GM18858 (cell line): ENCODE measurements around the gene WDR27.
A peak's percentile ranks its signal among the peaks of the same experiment; 100 is the strongest.
"Not testable (repeated sequence)": the region's sequence is repeated elsewhere in the genome, so short reads cannot be mapped to it uniquely, and the experiment has no call there.

Experiments
- ATAC-seq: cut with Tn5 transposase; IDR thresholded peaks from one replicate; pipeline ENCODE4 v1.9.1; 2021; ENCODE audit not compliant: unreplicated experiment

WDR27 gene

DNA sequence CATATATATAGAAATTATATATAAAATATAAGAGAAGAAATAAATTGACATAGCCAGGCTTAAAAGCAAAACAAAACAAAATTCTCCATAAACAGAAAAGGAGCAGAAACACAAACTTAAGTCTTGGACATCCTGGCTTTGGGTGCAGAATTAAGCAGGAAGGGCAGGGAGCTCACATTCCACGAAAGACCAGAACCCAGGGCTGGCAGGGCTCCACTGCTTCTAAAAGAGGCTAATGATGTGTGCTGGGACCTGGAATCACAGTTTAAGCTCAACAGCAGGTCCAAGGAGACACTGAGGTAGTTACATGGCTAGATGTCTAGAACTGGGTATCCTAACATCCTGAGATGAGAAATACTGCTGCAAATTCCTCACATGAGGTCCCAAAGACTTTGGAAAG, 210.3 kb downstream of the WDR27 start:
- ATAC-seq = no peak

DNA sequence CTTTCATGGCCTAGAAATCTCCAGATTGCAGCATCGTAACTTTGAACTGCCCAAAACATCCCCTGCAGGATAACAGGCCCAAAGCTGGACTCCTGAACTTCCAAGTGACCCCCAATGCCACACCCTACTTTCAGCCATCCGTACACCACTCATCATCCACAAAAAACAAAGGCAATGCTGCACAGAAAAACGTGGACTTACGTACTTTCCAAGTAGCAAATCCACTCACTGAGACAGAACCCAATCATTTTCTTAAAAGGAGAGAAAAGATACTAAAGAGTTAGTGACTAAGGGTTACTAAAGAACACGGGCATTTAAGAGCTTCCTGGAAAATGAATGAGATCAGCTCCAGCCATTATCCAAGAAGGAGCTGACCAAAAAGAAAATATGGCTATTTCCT, 211.0 kb downstream of the WDR27 start:
- no peak for ATAC-seq

DNA sequence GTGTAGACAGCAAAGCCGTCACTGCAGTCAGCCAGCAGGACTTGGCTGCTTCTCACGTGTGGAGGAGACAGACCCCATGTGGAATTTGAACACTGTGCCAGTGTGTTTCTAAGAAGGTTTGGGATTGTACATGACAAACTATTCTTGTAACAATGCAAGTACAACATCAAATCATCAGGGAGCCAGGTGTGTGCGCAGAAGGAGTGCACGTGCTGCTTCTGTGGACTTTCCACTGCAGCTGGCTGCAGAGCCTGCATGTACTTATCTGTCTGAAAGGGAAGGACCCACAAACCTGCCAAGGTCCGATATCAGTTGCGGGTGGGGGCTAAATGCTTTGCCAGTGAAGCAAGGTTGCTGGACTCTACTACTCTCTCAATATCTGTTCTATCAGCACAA, 211.6 kb downstream of the WDR27 start:
- no peak for ATAC-seq

DNA sequence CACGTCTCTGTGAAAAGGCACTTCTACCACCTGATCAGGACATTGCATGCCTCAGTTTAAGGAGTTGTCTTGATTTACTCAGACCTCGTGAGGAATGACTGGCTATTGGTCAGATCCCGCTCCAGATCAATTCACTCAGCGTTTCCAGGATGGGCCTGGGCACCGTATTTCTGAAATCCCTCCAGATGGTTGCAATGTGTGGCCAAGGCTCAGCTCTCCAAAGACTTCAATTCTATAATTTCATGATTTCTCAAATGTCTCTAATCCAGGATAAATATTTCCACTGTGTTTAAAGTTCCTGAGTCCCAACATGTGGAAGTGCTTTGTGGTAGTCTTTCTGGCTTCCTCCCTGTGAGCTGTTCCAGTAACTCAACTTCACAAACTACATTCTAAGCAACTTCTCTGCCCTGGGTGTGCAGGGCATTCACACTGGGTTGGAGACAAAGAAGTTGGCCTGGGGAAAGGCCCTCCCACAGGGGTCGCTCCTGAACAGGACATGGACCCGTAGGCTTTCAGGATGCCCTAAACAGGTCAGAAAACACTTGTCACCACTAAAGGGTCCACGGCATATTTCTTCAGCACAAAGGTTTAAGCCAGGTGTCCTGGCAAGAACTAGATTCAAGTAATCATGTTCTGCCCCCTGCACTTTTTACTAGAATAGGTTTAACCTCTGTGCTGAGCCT, 212.1 kb downstream of the WDR27 start:
- no peak for ATAC-seq

DNA sequence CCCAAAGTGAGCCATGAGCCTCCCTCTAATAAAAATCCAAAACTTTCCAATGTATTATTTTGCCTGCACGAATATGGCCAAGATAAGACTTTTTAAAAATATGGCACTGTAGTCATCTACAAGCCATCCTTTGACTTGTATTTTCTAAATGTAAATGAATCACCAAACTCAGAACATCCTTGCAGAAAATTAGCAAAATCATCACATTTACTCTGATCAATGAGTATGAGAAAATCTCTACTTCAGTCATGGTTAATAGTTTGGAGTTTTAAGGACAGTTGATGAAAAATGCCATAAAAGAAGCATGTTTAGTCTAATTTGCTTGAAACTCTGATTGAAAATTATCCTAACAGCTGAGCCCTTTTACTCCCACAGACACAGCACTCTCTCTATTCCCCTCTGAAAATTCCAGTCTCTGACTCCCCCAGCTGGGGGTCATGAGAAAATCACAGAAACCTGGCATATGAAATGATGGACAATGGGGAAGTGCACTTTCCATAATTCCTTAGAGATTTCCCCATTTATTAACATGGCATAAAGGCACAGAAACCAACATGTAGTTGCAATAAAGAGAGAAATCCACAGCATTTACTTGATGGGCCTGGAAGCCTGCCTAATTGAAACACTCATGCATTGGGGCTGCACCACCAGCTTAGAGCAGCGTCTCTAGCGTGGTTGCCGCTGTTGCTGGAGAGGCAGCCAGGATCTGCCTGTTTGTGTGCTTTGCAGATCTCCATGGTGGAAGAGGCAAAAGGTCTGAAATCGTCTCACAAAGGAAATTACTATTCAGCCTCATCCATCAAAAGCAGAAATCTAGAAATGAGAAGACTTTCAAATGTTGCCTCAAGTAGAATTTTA, 214.0 kb downstream of the WDR27 start:
- no peak for ATAC-seq

DNA sequence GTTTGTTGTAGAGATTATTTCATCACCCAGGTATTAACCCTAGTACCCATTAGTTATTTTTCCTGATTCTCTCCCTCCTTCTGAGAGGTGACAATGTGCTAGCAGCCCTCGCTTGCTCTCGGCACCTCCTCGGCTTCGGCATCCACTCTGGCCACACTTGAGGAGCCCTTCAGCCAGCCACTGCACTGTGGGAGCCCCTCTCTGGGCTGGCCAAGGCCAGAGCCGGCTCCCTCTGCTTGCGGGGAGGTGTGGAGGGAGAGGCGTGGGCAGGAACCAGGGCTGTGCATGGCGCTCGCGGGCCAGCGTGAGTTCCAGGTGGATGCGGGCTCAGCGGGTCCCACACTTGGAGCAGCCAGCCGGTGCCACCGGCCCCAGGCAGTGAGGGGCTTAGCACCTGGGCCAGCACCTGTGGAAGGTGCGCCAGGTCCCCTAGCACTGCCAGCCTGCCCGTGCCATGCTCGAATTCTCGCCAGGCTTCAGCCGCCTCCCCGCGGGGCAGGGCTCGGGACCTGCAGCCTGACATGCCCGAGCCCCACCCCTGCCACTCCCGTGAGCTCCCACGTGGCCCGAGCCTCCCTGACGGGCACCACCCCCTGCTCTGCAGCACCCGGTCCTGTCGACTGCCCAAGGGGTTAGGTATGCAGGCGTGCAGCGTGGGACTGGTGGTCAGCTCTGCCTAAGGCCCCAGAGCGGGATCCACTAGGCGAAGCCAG, 221.9 kb downstream of the WDR27 start:
- ATAC-seq = no peak

DNA sequence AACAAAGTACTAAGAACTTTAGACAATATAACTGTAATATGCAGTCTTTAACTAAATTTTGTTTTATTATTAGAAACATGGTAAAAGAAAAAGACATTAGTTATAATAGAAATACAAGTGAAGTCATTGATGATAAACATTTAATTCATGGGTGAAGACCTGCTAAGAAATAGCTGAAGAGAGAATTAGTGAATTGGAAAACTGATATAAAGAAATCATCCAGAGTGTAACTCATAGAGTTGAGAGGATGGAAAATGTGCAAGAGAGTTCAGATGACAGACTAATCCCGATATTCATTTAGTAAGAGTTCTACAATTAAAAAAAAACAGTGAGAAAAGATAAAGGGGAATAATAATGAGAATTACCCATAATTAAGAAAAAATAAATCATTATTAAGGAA, 227.5 kb downstream of the WDR27 start:
- ATAC-seq = no peak

DNA sequence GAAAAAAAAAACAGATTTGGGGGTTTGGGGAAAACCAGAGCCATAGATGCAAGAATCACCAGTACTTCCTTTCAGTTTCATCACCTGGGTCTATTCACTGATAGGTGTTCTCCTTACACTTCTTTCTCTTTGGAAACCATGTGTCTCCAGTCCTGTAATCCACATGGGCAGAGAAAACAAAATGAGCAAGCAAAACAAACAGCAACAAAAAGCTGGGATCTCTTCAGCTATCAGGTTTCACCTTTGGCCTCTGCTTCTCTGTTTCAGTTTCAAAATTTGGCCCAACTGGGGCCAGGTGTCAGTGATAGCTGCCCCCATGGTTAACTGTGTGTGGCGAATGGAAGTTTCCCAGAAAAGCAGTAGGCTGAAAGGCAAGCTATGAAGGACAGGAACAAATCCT, 228.2 kb downstream of the WDR27 start:
- ATAC-seq = peak; percentile 69

DNA sequence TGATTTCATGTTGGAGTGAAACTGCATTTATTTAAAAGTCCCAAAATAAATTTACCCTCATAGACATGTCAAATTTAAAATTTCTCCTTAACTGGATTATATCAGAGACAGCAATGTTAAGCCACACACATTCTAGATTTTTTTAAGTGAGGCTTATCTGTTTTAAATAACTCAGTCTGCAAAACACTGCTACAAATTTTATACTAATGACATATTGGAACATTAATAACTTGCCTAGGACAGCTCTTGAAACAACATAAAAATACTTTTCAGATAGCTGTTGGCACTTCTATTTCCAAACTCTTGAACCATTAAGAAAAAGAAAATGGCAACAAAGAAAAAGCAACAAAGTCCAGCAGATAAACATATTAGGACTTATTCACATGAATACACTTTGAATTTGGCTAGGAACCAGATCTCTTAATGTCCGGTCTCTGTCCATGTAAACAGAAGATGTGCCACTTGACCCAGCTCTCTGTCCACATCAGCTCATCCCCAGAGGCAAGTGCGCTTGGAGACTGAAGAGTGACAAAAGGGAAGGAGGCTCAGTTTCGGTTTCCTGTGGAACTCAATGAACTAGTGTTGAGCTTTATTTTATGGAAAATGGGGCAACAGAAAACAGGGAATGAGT, 228.9 kb downstream of the WDR27 start:
- no peak for ATAC-seq

DNA sequence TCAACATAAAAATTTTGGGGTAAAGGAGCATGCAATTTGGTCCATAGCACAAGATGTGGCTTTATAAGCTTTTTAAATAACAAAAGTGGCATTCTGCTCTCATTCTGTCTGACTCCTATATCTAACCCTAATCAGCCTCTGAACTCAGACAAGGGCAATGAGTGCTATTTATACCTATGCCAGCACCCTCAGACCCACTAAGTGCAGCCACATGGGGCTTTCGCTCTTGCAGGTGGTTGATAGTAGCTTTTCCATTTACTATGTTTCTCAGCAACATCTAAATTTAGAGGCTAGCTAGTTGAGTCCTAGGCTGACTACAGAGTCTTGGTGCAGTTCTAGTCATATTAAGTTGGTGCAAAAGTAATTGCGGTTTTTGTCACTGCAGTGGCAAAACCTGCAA, 231.0 kb downstream of the WDR27 start:
- ATAC-seq = no peak

DNA sequence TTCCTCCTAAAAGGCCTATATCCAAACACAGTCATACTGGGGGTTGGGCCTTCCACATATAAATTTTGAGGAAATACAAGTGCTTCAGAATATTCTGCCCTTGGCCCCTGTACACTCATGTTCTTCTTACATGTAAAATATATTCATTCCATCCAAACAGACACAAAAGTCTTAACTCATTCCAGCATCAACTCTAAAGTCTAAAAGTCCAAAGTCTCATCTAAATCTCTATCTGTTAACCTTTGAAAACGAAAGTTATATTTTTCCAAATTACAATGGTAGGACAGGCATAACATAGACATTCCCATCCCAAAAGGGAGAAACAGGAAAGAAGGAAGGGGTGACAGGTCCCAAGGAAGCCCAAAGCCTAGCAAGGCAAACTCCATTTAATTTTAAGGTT, 232.8 kb downstream of the WDR27 start:
- ATAC-seq = no peak

DNA sequence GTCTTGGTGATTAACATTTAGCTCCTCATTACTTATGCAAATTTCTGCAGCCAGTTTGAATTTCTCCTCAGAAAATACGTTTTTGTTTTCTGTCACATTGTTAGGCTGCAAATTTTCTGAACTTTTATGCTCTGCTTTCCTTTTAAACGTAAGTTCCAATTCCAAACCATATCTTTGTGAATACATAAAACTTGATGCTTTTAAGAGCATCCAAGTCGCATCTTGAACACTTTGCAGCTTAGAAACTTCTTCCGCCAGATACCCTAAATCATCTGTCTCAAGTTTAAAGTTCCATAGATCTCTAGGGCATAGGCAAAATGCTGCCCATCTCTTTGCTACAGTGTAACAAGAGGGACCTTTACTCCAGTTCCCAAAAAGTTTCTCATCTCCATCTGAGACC, 234.1 kb downstream of the WDR27 start:
- ATAC-seq = not testable (repeated sequence)

DNA sequence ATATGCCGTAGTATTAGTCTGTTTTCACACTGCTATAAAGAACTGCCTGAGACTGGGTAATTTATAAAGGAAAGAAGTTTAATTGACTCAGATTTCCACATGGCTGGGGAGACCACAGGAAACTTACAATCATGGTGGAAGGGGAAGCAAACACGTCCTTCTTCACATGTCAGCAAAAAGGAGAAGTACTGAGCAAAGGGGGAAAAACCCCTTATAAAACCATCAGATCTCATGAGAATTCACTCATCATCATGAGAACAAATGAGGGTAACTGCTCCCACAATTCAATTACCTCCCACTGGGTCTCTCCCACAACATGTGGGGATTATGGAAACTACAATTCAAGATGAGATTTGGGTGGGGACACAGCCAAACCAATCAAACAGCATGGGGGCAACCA, 235.6 kb downstream of the WDR27 start:
- ATAC-seq = not testable (repeated sequence)

DNA sequence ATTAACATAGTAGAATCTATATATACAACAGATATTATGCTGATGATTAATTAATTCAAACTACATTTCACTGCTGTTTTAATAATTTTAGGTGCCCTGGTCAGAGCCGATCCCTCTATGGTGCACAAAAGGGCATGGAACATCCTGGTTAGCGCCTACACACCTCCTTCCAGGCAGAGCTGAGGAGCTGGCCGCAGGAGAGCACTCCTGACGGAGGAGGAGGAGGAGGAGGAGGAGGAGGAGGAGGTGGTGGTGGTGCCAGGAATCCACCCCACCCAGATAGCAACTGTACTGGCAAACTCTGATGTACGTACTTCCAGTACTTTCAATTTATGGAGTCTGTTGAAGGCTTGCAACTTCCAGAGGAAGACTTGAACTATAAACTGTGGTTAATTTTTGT, 244.1 kb downstream of the WDR27 start:
- ATAC-seq = no peak

DNA sequence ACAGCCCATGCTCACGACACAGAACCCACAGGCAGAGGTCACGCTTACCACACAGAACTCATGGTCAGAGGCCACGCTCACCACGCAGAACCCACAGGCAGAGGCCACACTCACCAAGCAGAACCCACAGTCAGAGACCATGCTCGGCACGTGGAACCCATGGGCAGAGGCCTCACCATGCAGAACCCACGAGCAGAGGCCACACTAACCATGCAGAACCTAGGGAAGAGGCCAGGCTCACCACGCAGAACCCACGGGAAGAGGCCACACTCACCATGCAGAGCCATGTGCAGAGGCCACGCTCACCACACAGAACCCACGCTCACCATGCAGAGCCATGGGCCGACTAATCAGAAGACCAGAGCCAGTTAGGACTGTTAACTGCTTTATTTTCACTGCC, 245.0 kb downstream of the WDR27 start:
- ATAC-seq = no peak

DNA sequence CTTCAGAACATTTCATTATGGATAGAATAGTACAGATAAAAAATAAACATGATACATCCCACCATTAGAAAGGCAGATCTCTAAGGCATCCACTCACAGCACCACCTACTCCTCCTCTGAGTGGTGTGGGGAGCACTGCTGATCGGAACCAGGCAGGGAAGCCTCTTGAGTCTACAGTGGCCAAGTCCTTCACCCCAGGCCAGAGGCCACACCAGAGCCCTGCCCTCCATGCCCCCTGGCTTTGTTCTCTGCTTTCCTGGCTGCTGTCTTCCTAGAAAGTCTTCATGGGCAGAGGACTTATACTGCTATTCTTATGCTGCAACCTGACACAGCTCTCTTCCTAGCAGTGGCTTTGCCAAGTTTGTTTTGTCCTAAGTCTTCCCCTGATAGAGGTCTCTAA, 246.4 kb downstream of the WDR27 start:
- ATAC-seq = no peak

DNA sequence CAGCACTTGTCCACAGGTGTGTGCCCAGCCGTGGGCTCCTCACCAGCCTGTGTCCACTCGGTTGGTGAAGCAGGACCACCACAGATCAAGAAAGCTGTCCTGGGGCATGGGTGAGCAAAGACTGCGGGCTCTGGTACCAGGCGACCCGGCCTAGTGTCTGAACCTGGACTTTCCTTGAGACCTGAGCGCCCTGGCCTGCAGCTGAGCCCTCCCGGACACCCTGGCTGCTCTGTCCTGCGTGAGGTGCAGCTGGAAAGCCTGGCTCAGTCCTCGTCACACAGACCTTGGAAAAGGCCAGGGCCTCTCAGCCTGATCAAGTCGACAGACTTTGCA, 247.0 kb downstream of the WDR27 start:
- no peak for ATAC-seq

DNA sequence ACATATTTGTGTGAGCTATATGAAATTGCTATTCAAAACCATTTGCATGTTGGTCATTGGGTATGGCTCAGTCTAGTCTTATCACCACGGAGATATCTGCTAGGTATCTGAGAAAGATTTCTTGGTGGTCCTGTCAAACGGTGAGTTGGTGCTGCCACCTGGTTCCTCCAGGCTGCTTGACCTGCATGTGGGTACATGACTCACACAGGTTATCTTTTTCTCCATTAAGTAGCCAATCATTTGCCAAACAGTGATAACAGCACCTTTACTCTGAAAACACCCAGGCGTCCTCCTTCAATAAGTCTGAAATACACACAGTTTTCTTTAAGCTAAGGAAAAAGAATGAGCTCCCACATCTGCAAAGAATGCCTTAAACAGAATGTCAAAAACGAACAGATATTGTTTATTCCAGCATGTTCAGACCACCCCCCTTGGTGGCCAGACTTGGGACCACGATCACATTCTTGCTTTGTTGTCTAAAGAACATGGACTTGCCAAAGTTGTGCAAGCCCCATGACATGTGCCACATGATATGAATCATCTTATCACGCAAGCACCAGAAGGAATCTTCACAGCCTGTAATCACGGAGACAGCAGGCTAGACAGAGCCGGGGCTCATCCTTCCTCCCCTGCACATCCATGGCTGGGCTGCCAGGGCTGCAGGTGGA, 247.5 kb downstream of the WDR27 start:
- no peak for ATAC-seq

DNA sequence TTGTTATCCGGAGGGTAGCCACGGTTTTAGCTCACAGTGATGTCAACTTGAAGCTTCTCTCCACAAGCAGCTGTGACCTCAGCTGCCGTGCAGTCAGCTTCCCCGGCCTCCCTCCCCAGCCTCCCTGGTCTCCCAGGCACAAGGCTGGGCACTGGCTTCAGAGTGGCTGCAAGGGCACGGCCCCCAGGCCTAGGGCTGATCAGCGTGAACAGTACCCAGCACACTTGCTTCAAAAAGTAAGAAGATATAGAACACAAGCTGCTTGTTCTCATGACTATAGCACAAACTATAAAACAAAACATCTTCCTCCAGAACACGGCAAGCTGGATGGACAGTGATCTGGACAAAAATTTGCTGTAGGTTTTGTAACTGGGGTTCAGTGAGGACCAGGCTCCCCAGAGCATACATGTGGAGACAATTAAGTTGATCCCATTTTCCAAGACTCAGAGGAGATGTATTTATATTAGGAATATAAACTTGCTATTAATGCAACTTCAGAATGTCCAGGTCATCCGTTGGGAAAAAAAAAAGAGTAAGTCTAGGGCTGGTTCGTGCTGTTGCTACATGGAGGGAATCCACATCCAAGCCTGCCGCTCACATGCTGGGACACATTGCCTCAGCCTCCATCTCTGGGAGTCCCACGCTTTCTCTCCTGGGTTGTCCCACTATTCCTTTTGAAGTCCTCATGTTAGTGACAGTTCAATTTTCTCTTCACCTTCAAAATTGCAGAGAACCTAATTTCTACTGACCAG, 248.8 kb downstream of the WDR27 start:
- no peak for ATAC-seq

DNA sequence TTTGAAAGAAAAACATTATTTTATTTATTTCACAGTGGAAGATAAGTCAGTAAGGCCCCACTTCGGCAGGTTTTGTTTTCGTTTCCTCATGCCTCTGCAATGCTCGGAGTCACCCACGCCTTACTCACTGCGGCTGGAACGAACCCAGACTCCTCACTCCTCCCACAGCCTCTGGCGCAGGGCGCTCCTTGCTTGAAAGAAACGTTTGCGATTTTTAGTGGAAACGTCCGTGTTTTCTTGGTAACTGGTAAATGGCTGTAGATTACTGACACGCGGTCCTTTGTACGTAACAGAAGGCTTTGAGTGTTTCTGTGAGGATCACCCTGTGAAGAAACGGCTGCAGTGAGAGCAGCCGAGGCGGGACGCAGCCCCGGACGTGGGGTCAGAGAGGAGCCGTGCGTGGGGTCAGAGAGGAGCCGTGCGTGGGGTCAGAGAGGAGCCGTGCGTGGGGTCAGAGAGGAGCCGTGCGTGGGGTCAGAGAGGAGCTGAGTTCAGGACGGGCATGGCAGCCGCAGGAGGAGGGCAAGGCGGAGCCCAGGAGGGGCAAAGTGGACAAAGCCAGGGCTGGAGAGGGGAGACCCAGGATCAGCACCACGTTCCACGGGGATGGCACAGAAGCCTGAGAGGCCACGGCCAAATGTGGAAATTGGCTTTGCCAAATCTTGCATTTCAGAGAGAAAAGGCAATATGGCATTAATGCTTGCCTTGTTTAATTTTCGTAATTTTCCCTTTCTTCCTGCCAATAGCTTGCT, 249.5 kb downstream of the WDR27 start:
- ATAC-seq = no peak
